Measurements from ENCODE around the gene NEURL2.
"Not testable (repeated sequence)": the region's sequence is repeated elsewhere in the genome, so short reads cannot be mapped to it uniquely, and the experiment has no call there.

DNA sequence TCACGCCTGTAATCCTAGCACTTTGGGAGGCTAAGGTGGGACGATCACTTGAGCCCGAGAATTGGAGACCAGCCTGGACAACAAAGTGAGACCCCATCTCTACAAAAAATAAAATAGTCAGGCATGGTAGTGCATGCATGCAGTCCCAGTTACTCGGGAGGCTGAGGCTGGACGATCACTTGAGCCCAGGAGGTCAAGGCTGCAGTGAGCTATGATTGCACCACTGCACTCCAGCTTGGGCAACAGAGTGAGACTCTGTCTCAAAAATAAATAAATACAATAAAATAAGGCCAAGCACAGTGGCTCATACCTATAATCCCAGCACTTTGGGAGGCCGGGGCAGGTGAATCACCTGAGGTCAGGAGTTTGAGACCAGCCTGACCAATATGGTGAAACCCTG lies 10.3 kb upstream of the NEURL2 start:
- TF ChIP-seq, protein P1, sequence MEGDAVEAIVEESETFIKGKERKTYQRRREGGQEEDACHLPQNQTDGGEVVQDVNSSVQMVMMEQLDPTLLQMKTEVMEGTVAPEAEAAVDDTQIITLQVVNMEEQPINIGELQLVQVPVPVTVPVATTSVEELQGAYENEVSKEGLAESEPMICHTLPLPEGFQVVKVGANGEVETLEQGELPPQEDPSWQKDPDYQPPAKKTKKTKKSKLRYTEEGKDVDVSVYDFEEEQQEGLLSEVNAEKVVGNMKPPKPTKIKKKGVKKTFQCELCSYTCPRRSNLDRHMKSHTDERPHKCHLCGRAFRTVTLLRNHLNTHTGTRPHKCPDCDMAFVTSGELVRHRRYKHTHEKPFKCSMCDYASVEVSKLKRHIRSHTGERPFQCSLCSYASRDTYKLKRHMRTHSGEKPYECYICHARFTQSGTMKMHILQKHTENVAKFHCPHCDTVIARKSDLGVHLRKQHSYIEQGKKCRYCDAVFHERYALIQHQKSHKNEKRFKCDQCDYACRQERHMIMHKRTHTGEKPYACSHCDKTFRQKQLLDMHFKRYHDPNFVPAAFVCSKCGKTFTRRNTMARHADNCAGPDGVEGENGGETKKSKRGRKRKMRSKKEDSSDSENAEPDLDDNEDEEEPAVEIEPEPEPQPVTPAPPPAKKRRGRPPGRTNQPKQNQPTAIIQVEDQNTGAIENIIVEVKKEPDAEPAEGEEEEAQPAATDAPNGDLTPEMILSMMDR (IDR thresholded peaks at IDR 0.05 in 2 of 3, conservative IDR thresholded peaks at IDR 0.05 in 1 of 3; ENCODE audit: control insufficient read depth in 2 of 3, extremely low read depth in 1 of 3, insufficient read depth in 1 of 3, low read depth in 3 of 3, low read length in 3 of 3), result not testable (repeated sequence)
- TF ChIP-seq EZH2 (IDR thresholded peaks at IDR 0.05; ENCODE audit: borderline replicate concordance, control insufficient read depth, low read depth, low read length); POLR2AphosphoS5 (IDR thresholded peaks at IDR 0.05; ENCODE audit: low read length); POLR2A (IDR thresholded peaks at IDR 0.05; ENCODE audit: low read depth, low read length); BCL11A (IDR thresholded peaks at IDR 0.05; ENCODE audit: low read depth, low read length); CREM (IDR thresholded peaks at IDR 0.05; ENCODE audit: low read depth); IKZF2 (IDR thresholded peaks at IDR 0.05); POU2F2 (IDR thresholded peaks at IDR 0.05; ENCODE audit: borderline replicate concordance, low read depth, low read length); BHLHE40 (IDR thresholded peaks at IDR 0.05; ENCODE audit: borderline replicate concordance in 1 of 2, low read depth in 2 of 2, low read length in 1 of 2): not testable (repeated sequence)
- TF ChIP-seq, protein P2, sequence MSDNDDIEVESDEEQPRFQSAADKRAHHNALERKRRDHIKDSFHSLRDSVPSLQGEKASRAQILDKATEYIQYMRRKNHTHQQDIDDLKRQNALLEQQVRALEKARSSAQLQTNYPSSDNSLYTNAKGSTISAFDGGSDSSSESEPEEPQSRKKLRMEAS (IDR thresholded peaks at IDR 0.05; ENCODE audit: low read depth, low read length), result not testable (repeated sequence)
- TF ChIP-seq, protein P3, sequence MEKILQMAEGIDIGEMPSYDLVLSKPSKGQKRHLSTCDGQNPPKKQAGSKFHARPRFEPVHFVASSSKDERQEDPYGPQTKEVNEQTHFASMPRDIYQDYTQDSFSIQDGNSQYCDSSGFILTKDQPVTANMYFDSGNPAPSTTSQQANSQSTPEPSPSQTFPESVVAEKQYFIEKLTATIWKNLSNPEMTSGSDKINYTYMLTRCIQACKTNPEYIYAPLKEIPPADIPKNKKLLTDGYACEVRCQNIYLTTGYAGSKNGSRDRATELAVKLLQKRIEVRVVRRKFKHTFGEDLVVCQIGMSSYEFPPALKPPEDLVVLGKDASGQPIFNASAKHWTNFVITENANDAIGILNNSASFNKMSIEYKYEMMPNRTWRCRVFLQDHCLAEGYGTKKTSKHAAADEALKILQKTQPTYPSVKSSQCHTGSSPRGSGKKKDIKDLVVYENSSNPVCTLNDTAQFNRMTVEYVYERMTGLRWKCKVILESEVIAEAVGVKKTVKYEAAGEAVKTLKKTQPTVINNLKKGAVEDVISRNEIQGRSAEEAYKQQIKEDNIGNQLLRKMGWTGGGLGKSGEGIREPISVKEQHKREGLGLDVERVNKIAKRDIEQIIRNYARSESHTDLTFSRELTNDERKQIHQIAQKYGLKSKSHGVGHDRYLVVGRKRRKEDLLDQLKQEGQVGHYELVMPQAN (conservative IDR thresholded peaks at IDR 0.05), result not testable (repeated sequence)
- TF ChIP-seq, protein P4, sequence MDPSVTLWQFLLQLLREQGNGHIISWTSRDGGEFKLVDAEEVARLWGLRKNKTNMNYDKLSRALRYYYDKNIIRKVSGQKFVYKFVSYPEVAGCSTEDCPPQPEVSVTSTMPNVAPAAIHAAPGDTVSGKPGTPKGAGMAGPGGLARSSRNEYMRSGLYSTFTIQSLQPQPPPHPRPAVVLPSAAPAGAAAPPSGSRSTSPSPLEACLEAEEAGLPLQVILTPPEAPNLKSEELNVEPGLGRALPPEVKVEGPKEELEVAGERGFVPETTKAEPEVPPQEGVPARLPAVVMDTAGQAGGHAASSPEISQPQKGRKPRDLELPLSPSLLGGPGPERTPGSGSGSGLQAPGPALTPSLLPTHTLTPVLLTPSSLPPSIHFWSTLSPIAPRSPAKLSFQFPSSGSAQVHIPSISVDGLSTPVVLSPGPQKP (IDR thresholded peaks at IDR 0.05; ENCODE audit: low read depth, low read length), result not testable (repeated sequence)
- TF ChIP-seq, protein P5, sequence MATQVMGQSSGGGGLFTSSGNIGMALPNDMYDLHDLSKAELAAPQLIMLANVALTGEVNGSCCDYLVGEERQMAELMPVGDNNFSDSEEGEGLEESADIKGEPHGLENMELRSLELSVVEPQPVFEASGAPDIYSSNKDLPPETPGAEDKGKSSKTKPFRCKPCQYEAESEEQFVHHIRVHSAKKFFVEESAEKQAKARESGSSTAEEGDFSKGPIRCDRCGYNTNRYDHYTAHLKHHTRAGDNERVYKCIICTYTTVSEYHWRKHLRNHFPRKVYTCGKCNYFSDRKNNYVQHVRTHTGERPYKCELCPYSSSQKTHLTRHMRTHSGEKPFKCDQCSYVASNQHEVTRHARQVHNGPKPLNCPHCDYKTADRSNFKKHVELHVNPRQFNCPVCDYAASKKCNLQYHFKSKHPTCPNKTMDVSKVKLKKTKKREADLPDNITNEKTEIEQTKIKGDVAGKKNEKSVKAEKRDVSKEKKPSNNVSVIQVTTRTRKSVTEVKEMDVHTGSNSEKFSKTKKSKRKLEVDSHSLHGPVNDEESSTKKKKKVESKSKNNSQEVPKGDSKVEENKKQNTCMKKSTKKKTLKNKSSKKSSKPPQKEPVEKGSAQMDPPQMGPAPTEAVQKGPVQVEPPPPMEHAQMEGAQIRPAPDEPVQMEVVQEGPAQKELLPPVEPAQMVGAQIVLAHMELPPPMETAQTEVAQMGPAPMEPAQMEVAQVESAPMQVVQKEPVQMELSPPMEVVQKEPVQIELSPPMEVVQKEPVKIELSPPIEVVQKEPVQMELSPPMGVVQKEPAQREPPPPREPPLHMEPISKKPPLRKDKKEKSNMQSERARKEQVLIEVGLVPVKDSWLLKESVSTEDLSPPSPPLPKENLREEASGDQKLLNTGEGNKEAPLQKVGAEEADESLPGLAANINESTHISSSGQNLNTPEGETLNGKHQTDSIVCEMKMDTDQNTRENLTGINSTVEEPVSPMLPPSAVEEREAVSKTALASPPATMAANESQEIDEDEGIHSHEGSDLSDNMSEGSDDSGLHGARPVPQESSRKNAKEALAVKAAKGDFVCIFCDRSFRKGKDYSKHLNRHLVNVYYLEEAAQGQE (IDR thresholded peaks at IDR 0.05; ENCODE audit: low read depth, low read length), result not testable (repeated sequence)
